Measurements from ENCODE around the gene PRPF18. TPM values are rescaled to one million over a fixed set of nuclear protein-coding genes. Genes with fewer than 3 reads are reported as not detected.

The PRPF18 gene
- total and polyA plus RNA-seq, 2 donors (not counting 1 experiment from before 2014, with no cell fraction given): 28.8 to 30.1 TPM

- Histone ChIP-seq H3K27ac (ENCODE audit: insufficient read depth, low read length) (no peak overlapping the region), H4K20me1 (ENCODE audit: control insufficient read depth, extremely low read depth, insufficient read depth, low read length) (no peaks in the 10 kb centered on the region), H2AFZ (ENCODE audit: low read length) (no peak overlapping the region), H3K79me2 (ENCODE audit: control insufficient read depth, insufficient read depth, low read length) (peaks cover 34% of the 10 kb centered on the region), H3K9ac (ENCODE audit: insufficient read depth, low read length) (no peak overlapping the region), H3K4me1 (ENCODE audit: control insufficient read depth, extremely low read depth, insufficient read depth, low read length) (no peaks in the 10 kb centered on the region), H3K4me3 (replicated peaks in 1 of 4; ENCODE audit: control extremely low read depth in 1 of 4, insufficient read depth in 1 of 4, low read depth in 3 of 4, low read length in 4 of 4) (no peak overlapping the region), H3K36me3 (ENCODE audit: control insufficient read depth, insufficient read depth, low read length) (peaks cover 2% of the 10 kb centered on the region), H3K27me3 (ENCODE audit: control insufficient read depth, insufficient read depth, low read length) (no peaks in the 10 kb centered on the region), H3K9me3 (ENCODE audit: control insufficient read depth, insufficient read depth, low read depth, low read length) (no peaks in the 10 kb centered on the region), H3K4me2 (ENCODE audit: extremely low read depth, insufficient read depth, low read length) (no peak overlapping the region)
- TF ChIP-seq EZH2 (IDR thresholded peaks at IDR 0.05; ENCODE audit: low read length, missing control alignments) (no peak), CTCF (conservative IDR thresholded peaks at IDR 0.05 in 1 of 2, IDR thresholded peaks at IDR 0.05 in 1 of 2; ENCODE audit: low read depth in 1 of 2, low read length in 2 of 2) (peak in 1 of 2 donors; percentile 8)
- no peak for DNase-seq (ENCODE audit: low read depth in 2 of 2)
These were observed 2.6 kb downstream of the PRPF18 start for GRCh38 chr10:13589316-13589715.

- H4K20me1 ChIP-seq (ENCODE audit: control insufficient read depth, extremely low read depth, insufficient read depth, low read length): no peaks in the 10 kb centered on the region
These were observed 4.1 kb downstream of the PRPF18 start for GRCh38 chr10:13590886-13591285.

GRCh38 chr10:13592306-13592705, 5.5 kb downstream of the PRPF18 start:
- peaks cover 31% of the 10 kb centered on the region for H3K79me2 ChIP-seq (ENCODE audit: control insufficient read depth, insufficient read depth, low read length)
- H4K20me1 ChIP-seq (ENCODE audit: control insufficient read depth, extremely low read depth, insufficient read depth, low read length): no peaks in the 10 kb centered on the region
- H3K4me1 ChIP-seq (ENCODE audit: control insufficient read depth, extremely low read depth, insufficient read depth, low read length): no peaks in the 10 kb centered on the region
- no peak overlapping the region for H3K27ac ChIP-seq (ENCODE audit: insufficient read depth, low read length)
- H2AFZ ChIP-seq (ENCODE audit: low read length): no peak overlapping the region
- TF ChIP-seq EZH2 (IDR thresholded peaks at IDR 0.05; ENCODE audit: low read length, missing control alignments): no peak
- no peak for TF ChIP-seq CTCF (conservative IDR thresholded peaks at IDR 0.05 in 1 of 2, IDR thresholded peaks at IDR 0.05 in 1 of 2; ENCODE audit: low read depth in 1 of 2, low read length in 2 of 2)
- no peaks in the 10 kb centered on the region for H3K9me3 ChIP-seq (ENCODE audit: control insufficient read depth, insufficient read depth, low read depth, low read length)
- no peak overlapping the region for H3K4me3 ChIP-seq (replicated peaks in 1 of 4; ENCODE audit: control extremely low read depth in 1 of 4, insufficient read depth in 1 of 4, low read depth in 3 of 4, low read length in 4 of 4)
- H3K4me2 ChIP-seq (ENCODE audit: extremely low read depth, insufficient read depth, low read length): no peak overlapping the region
- DNase-seq (ENCODE audit: low read depth in 2 of 2): no peak
- no peaks in the 10 kb centered on the region for H3K27me3 ChIP-seq (ENCODE audit: control insufficient read depth, insufficient read depth, low read length)
- peaks cover 2% of the 10 kb centered on the region for H3K36me3 ChIP-seq (ENCODE audit: control insufficient read depth, insufficient read depth, low read length)
- H3K9ac ChIP-seq (ENCODE audit: insufficient read depth, low read length): no peak overlapping the region

More at GRCh38 chr10:13590886-13591285, 4.1 kb downstream of the PRPF18 start:
- DNase-seq (ENCODE audit: low read depth in 2 of 2): no peak
- Histone ChIP-seq H3K4me3 (replicated peaks in 1 of 4; ENCODE audit: control extremely low read depth in 1 of 4, insufficient read depth in 1 of 4, low read depth in 3 of 4, low read length in 4 of 4) (no peak overlapping the region), H3K27me3 (ENCODE audit: control insufficient read depth, insufficient read depth, low read length) (no peaks in the 10 kb centered on the region), H3K27ac (ENCODE audit: insufficient read depth, low read length) (no peak overlapping the region), H3K36me3 (ENCODE audit: control insufficient read depth, insufficient read depth, low read length) (peaks cover 2% of the 10 kb centered on the region), H3K9me3 (ENCODE audit: control insufficient read depth, insufficient read depth, low read depth, low read length) (no peaks in the 10 kb centered on the region), H3K79me2 (ENCODE audit: control insufficient read depth, insufficient read depth, low read length) (peaks cover 34% of the 10 kb centered on the region), H2AFZ (ENCODE audit: low read length) (no peak overlapping the region), H3K4me1 (ENCODE audit: control insufficient read depth, extremely low read depth, insufficient read depth, low read length) (no peaks in the 10 kb centered on the region), H3K4me2 (ENCODE audit: extremely low read depth, insufficient read depth, low read length) (no peak overlapping the region), H3K9ac (ENCODE audit: insufficient read depth, low read length) (no peak overlapping the region)
- no peak for TF ChIP-seq CTCF (conservative IDR thresholded peaks at IDR 0.05 in 1 of 2, IDR thresholded peaks at IDR 0.05 in 1 of 2; ENCODE audit: low read depth in 1 of 2, low read length in 2 of 2)
- TF ChIP-seq EZH2 (IDR thresholded peaks at IDR 0.05; ENCODE audit: low read length, missing control alignments): no peak

Data from fibroblast of lung (primary cell).